HG02763 (cell line): ENCODE measurements around the gene PREX1.

Source experiments
- ATAC-seq: cut with Tn5 transposase; IDR thresholded peaks from one replicate; pipeline ENCODE4 v1.9.1; 2021; ENCODE audit warnings: mild to moderate bottlenecking, moderate library complexity; ENCODE audit not compliant: unreplicated experiment

Gene PREX1

DNA sequence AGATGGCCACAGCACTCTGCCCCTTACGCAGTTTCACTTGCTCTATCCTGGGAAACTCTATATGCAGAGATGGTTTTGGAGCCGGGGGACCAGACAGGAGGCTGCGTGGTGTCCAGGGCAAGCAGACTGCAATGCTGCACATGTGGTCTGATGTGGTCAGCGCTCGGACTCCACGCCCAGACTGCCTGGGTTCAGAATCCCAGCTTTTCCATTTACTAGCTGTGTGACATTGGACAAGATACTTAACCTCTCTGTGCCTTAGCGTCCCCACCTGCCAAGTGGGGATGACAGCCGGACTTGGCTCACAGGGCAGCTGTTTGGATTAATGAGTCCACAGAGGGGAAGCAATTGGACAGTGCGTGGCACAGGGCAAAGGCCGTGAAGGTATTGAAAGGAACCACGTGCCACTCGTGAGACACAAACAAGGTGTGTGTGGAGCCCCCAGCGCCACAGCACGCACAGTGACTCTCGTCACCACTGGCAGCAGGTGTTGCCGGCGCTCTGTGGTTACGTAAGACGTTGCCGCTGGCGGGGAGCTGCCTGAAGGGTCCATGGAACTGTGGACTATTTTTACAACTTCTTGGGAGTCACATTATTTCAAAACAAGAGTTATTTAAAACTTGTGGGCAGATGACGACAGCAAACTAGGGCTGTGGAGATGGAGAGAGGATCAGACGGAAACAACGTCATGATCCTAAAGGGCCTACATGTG lies 201.4 kb downstream of the PREX1 start:
- no peak for ATAC-seq

DNA sequence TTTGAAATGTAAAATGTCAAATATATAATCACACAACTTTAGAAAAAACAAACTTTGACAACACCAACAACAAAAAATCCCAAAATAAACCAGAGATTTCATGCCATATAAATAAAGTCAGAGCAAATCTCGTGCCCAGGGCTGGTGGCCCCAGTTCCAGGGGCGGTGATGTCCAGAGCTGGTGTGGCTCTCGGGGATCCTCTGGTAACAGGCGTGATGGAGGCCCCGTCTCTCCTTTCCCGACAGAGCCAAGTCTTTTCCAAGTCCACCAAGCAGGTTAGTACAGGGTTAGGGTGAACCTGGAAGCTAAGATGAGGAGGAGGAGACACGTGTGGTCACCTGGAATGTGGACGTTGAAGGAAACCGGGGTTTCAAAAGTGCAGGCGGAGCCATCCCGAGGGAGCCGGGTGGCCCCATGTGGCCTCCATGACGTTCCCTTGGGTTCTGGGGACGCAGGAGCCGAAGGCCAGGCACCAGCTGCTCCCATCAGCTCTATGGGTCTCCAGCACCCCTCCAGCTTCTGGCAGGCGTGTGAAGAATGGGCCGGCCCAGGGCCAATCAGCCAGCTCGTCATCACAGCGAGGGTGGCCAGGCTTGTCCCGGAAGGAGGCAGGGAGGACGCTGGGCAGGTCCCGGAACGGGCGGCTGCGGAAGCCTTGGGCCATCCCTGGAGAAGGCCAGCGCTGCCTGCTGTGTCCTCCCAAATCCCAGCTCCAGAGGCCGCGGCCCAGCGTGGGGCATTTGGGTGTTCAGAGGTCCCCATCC lies 202.5 kb downstream of the PREX1 start:
- ATAC-seq, result no peak

GRCh38 chr20:48624315-48625020 lies 203.3 kb downstream of the PREX1 start:
- no peak for ATAC-seq

DNA sequence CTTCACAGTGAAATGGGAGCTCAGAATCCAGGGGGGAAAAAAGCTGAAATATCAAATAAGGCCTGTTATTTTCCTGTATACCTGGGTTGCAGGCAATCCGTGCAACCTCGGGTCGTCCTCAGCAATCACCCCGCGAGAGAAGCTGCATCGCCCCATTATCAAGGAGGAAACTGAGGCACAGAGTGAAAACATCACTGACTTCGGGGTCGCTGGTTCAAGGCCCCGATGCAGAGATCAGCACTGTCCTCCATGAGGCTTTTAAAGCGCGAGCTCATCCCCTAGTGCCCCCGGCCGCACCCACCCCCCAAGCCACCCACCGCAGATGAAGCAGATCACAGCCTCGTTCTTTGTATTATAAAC lies 203.9 kb downstream of the PREX1 start:
- ATAC-seq, result no peak

GRCh38 chr20:48623176-48623905 lies 204.5 kb downstream of the PREX1 start:
- ATAC-seq, result no peak

DNA sequence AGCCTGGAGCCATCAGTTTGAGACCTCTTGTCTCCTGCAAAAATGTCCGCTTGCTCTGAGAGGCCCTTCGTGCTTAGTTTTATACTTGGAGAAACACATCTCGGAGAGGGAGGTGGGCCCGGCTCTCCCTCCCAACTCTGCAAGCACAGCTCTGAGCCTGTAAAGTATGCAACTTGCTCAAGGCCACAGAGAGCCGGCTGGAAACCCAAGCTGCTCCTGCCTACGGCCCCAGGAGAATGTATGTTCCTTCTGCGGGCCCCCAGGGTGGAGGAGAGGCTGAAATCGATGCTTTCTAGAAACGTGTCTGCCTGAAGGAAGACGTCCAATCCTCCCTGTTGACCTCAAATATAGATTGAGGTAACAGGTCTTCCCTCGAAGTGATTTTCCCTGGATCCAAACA lies 205.4 kb downstream of the PREX1 start:
- ATAC-seq, result no peak

DNA sequence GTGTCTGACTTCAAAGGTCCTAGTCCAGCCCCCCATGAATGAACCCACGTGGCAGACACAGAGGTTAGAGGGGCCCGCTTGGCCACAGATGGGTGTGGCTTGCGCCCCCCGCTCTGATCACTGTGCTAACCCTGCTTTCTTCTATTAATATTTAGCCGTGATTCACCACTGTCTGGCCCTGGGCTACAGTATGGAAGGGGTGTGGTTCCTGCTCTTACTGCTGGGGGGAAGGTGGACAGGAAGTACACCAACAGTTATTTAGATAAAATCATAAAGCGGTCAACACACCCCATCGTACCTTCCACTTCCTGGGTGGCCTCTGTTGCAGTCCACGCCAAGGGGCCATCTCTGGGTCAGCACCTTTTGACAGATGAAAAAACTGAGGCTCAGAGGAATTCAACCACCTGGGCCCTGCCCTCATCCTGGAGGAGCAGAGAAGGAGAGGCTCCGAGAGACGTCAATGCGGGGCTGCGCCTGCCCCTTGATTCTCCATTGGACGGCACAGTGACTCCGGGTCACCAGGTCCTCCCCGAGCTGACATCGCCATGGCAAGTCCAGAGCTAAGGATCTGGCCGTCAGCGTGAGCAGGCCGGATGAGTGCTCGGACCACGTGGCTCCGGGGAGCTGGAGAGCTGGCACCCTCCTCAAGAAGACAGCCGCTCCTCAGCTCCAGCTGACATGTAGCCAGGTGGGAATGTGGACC lies 206.3 kb downstream of the PREX1 start:
- no peak for ATAC-seq

- no peak for ATAC-seq
Observed at GRCh38 chr20:48620507-48621375, 207.1 kb downstream of the PREX1 start.

- no peak for ATAC-seq
Observed at GRCh38 chr20:48620154-48620506, 207.7 kb downstream of the PREX1 start.

DNA sequence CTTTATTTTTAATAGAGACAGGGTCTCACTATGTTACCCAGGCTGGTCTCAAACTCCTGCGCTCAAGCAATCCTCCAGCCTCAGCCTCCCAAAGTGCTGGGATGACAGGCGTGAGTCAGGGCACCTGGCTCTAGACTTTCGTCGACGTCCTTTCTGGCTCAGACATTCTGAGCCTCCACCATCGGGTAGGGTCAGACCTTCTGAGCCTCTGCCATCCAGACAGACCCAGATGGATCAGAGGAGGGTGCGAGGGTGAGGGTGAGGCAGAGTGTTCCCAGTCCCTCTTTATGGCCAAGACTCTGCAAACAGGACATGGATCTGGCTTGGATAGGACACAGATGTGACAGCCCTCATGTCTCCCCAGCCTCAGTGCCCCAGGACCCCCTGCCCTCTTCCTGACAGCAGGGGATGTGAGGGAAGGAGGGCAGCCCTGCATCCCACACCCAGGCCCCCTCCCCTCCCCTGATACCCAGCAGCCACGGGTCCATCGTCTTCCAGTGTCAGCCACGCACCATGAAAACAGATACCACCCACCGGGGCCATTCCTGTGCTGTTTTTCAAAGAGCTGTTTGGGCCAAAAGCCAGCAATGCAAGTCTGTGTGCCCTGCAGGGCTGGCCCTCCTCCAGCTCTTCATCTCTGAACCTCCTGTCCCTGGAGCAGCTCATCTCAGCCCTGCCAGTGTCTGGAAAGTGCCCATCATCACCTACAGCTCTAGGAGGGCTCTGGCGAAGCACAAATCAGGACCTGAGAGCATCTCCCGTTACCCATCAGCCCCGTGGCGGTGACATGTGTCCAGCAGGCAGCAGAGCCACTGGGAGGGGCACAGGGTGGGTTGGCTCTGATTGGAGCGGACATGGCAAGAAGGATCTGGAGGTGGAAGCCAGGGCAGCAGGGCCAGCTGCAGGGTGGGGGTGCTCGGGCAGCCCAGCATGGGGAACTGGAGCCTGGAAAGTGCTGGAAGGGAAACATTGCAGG lies 208.4 kb downstream of the PREX1 start:
- ATAC-seq, result no peak

GRCh38 chr20:48618631-48619030 lies 209.2 kb downstream of the PREX1 start:
- ATAC-seq, result no peak

- ATAC-seq, result no peak
Observed at GRCh38 chr20:48618052-48618451, 209.7 kb downstream of the PREX1 start.

DNA sequence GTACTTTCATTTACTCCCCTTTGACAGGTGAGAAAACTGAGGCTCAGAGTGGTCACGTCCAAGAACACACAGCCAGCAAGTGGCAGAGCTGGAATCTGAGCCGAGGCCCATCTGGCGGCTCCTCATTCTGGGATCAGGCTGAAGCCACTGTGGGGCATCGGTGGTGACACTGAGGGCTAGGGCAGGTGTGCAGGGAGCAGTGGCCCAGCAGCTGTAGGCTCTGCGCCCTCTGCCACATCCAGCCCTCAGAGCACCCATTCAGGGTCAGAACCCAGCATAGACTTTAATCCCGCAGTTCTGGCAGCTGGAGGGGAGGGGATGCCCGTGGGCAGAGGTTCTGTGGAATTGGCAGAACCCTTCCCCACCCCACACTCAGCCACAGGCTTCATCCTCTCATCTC lies 210.3 kb downstream of the PREX1 start:
- ATAC-seq, result no peak

- no peak for ATAC-seq
Observed at GRCh38 chr20:48616481-48616880, 211.3 kb downstream of the PREX1 start.

DNA sequence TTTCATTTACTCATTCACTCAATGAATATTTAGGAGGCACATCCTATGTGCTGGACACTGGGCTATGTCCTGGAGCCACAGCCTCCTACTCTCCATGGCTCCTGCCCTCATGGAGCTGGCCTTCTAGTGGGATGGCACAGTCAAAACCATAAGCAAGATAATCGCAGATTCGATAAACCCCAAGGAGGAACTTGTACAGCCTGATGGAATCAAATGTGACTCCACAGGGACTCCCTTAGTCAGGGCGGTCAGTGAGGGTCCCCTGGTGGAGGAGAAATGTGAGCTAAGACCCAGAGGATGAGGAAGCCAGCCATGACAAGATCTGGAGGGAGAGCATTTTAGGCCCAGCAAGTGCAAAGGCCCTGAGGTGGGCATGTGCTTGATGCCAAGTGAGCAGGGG lies 211.9 kb downstream of the PREX1 start:
- no peak for ATAC-seq

GRCh38 chr20:48614593-48615274 lies 213.1 kb downstream of the PREX1 start:
- no peak for ATAC-seq

DNA sequence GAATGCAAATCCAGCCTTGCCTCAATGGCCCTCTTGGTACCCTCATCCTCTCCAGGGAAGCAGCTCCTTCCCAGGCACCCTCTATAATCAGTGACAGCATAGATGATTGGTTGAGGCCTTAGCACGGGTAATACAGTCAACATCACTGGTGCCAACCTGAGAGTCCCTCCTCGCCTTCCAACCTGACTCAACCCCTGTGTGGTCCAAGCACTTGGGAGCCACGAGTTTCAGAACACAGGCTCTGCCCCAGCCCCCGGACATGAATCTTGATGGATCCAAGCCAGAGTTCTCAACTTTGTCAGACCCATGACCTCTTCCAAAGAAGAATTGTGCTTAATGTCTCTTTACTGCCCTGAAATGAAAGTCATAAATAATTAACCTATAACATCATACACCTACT lies 213.9 kb downstream of the PREX1 start:
- ATAC-seq, result no peak

GRCh38 chr20:48612335-48612734 lies 215.5 kb downstream of the PREX1 start:
- ATAC-seq, result no peak
